NCI-H2081 treated with DMSO at 0.1 percent for 48 hours (cell line): Measurements from ENCODE around the gene ZNF277.

ENCODE experiments used
- DNase-seq: peaks from one replicate; lab custom pipeline; 2025; lab: John Stamatoyannopoulos, UW

The ZNF277 gene, protein sequence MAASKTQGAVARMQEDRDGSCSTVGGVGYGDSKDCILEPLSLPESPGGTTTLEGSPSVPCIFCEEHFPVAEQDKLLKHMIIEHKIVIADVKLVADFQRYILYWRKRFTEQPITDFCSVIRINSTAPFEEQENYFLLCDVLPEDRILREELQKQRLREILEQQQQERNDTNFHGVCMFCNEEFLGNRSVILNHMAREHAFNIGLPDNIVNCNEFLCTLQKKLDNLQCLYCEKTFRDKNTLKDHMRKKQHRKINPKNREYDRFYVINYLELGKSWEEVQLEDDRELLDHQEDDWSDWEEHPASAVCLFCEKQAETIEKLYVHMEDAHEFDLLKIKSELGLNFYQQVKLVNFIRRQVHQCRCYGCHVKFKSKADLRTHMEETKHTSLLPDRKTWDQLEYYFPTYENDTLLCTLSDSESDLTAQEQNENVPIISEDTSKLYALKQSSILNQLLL

DNA sequence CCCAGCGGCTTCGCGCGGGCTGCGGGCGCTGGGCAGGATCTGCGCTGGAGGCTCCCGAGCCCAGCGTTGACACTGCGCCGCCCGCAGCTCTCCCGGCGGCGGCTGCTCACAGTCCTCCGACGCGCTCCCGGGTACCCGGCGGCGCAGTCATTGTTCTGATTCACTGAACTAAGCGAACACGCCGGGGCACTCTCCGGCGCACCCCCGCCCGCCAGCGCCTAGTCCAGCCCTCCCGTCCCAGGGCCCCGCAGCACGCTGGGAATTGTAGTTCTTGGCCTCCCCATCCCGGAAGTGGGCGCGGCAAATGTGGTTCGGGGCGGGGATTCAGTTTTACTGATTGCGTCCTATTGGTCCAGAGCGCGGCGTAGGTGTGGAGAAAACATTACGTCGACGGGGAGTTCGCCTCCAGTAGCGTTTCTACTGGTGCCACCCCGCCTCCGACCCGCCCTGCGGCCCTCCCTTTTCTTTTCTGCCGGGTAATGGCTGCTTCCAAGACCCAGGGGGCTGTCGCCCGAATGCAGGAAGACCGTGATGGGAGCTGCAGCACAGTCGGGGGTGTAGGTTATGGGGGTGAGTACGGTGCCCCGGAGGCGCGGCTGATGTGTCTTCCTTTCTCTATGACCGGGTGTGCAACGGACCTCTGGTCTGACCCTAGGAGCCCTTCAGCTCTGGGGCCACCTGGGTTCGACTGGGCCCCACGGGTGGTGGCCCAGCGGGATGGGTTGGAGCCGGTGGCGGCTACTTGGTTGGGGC lies at the start of gene ZNF277, which contains the start of gene DOCK4:
TSS of gene ZNF277 (plus strand) at position 458 of the 753 bp plus-strand sequence. CDS start at position 480, 22 bp downstream.
TSS of gene DOCK4 (minus strand) at position 162 of the 753 bp plus-strand sequence. CDS start 261 bp downstream, outside the sequence.
- DNase-seq: peak; percentile 99

DNA sequence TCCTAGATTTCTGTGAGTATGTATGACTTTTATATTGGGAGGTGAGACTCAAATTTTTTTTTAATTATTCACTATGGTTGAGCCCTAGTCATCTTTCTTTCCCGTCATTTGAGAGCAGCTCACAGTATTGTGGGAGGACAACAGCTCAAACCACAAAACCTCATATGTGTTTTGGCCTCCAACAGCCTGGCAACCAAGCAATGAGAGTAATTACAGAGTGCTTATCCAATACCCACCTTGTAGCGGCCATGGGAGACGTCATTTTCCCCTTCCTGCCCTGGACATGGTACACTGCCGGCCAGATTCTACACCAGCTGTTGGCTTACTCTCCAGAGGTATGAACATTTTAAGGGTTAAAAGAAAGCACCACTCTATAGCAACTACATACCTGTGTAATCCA lies 49.4 kb upstream of the ZNF277 start:
- peak; percentile 42 for DNase-seq

DNA sequence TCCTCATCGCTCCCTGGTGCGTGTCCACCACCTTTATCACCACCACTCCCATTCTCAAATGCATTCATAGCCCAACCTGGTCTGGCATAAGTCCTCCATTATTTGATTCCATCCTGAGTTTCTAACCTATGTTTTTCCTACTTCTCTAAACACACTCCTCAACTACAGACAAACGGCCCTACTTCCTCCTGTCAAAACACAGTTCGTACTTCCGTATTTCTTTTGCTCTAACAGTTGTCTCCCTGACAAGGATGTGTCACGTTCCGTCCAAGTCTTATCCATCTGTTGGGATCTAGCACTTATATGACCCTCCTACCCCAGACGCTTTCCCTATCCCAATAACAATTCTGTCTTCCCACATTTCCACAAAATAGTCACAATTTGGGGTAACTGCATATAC lies 47.1 kb upstream of the ZNF277 start:
- DNase-seq: no peak

DNA sequence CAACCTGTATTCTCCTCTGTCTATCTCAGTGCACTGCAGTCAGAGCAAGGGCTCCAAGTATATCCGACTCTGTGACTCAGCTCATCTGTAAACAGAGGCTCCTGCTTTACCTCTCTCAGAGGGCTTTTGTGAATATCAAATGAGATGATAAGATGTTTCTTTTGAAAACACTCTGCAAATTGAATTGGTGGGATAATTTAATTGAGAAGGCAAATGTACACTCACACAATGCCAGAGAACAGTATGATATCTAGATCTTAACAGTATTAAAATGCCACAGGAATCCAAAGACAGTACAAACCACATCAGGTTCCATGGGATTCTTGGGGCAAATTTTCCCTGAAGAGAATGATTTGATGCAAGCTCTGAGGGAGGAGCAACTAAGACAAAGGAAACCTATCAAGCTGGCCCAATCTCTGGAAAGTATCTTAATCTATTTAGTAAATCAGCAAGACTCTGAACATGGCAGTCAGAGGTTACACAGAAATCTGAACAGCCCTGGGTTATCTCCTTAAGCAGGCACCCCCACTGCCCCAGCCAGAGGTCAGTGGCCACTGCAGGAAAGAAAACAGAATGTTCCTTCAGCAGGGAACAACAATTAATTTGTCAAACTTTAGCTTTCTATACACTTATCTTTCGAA lies 46.2 kb upstream of the ZNF277 start:
- DNase-seq: no peak

DNA sequence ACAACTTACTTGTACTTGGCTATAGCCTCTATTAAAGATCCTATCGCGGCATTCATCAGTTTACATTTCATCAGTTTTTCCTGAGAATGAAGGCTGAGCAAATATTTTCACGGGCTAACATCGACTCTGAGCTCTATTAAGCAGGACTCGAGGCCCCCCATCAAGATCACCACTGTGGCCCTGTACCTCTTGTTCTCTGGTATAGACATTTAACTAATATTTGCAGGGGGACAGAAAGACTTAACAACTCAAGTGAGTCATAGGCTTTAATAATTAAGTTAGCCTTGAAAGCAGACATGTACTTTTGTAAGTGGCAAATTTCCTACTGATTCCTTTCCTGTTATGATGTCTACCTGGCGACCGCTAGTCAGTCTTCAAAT lies 45.7 kb upstream of the ZNF277 start:
- no peak for DNase-seq

DNA sequence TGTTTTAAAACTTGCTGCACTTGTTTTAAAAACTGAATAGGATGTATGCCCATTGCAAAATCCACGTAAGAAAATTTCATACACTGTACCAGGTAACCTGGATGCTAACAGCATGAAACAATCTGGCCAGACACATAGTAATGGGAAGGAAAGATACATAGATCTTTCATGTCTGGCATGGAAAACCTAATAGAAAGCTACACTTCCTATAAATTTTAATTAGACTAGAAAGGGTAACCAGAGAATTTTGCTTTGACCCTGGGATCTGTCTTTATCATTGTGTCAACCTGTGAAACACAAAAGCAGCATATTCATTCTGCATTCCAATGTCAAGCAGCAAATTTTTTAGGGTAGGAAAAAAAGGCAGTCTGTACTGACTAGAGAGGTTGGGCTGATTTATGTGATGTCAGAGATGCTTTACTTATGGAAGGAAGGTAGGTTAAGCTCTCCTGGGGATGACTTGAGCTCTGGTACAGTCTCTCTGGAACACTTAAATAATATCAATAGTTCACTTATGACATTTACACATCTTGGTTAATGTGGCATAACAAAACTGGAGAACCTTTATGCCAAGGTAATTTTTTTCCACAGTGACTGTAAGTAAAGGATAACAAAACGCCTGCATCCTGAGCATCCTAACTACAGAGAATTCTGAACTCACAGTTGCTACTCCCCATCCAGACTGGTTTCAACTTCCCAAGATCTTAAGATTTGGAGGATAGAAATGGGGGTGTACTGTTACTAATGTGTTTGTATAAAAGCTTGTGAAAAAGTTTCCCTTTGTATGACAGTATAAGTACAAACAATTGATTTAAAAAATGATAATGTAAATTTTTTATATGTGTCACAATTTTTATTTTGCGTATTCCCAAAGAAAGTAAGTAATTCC lies 45.0 kb upstream of the ZNF277 start:
- no peak for DNase-seq

DNA sequence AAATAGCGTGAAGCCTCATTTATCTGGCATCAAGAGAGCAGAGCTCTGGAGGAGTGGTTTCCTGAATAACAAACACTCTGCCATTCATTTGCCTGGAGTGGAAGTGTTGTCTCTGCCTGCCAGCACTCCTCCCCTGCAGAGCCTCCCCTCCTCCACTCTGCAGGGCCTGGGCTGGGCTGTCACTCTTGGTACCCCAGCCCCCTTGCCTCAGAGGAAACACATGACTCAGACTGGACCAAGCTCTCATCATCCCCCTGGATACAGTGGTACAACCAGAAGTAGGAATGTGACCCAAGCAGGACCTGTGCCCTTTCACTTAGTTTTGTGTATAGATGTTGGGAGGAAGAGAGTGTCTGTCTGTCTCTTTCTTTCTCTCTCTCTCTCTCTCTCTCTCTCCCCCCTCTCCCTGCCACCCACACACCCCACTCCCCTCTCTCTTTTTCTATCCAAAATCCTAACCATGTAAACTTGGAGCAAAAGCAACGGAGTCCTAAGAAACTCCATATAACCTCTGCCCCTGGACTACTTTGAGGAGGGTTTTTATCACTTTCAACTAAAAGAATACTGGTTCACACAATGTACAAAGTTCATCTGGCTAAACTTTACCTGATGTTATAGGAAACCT lies 44.2 kb upstream of the ZNF277 start:
- DNase-seq: peak; percentile 49

DNA sequence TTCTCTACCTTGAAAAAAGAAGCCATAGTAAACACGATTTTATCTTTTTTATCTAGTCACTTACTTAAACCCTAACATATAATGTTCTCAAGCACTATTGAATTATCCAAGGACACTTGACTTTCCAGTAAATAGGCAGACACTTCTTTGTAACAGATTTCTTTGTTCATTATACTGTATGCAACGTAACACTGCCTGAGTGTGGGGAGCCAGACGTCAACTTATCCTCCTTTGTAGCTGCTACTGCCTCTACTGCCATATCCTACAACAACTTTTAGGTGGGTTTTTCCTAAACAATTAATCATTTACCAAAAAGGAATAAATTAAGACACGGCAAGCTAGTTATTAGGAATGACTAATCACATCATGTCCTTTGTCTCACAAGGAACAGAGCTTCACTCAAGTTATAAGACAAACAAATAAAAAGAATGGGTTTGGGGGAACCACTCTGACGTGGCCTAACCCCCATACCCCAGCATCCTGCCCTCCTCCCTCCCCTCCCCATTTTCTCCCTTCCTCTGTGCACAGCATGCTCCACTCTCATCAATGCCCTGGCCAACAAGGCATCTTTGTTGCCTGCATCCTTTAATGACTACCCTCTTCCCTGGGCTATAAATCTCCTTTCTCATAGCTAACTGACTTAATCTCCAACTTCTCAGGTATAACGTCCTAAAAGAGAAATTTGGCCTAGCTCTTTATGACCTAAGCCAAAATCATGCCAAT lies 43.5 kb upstream of the ZNF277 start:
- DNase-seq: no peak

DNA sequence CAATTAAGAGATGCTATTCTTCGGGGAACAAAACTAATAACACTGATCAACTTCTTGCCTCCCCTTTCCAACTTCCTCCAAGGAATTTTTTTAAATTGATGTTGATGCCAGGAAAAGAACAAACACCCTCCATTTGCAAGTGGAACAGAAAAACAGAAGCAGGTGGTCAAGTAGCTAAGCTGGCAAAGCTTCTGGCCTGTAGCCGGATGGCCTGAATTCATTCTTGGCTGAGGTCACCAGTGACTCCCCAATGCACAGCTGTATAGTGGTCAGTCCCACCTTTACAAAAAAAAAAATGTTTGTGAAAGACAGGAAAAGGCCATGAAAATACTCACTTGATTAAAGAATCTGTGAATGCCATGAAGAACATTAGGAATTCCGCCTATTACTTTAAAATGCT lies 39.3 kb upstream of the ZNF277 start:
- no peak for DNase-seq

DNA sequence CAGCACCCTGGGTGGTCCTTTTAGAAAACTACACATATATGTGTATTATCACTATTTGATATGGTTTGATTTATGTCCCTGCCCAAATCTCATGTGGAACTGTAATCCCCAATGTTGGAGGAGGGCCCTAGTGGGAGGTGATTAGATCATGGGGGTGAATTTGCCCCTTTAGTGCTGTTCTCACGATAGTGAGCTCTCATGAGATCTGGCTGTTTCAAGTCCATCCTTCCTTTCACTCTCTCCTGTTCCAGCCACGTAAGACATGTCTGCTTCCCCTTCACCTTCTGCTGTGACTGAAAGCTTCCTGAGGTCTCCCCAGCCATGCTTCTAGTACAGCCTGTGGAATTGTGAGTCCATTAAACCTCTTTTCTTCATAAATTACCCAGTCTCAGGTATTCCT lies 37.6 kb upstream of the ZNF277 start:
- DNase-seq: no peak

DNA sequence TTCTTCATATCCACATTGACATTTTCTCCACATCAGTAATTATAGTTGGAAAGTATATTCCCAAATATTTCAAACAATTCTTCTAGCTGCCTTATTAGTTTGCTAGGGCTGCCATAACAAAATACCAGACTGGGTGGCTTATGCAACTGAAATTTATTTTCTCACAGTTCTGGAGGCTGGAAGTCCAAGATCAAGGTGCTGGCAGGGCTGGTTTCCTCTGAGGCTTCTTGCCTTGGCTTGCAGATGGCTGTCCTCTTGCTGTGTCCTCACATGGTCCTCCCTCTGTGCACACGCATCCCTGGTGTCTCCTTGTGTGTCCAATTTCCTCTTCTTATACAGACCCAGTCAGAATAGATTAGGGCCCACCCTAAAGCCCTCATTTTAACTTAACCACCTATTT lies 34.8 kb upstream of the ZNF277 start:
- DNase-seq: no peak

DNA sequence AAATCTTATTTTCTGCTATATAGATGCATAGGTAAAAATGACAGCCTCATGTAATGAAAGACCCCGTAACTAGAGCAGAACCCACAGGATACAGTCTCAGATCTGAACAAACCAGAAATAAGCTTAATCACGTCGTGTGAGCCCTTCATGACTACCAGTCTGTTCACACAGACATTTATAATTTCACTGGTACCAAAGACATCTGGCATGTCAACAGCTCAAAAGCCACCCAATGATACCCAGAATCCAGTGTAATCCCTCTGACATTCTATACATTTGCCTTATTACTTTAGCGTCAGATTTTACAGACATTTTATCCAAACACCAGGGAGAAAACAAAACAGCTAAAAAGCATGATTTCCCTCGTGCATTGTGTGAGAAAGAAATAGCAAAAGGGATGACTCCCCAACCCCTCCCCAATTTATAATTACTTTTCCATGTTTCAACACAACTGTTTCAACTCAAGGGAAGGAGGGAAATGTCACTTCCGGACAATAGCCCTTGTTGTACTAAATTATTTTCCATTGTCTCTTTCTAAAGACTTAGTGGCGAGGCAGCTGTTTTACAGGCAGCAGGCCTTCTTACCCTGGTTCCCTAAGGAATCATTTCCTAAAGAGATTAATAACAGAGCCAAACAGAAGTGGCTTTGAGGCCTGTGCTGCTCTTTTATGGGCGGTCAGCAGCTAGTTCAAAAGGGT lies 33.5 kb upstream of the ZNF277 start:
- peak; percentile 41 for DNase-seq

DNA sequence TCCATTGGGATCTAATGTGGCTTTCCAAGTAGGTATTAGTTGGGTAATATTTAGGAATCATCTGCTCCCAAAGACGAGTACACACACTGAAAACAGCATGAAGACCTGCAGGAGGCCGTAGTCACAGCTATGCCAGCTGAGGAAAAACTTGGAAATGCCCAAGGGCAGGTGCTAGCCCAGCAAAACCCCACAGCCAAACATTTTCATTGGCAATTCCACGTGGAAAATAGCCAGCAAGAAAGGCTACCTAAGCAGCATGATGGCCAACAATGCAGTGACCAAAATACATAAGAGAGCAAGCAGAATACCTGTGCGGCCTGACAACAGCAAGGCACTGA lies 33.0 kb upstream of the ZNF277 start:
- peak; percentile 41 for DNase-seq

DNA sequence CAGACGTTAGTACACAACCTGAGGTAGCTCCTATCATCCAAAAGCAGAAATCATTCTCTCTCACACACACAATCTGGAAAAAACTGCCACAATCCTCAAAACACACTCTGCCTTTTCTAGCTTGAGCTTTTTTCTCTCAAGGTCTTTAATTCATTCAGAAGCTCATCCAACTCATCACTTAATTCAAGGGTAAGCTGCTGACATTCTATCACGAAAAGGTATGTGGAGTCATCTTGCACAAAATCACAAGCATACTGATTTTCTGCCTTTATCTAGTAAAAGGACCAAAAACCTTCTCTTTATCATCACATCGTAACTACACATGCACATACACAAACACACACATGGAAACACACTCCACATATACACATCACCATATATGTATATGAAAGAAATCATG lies 32.3 kb upstream of the ZNF277 start:
- DNase-seq: no peak

DNA sequence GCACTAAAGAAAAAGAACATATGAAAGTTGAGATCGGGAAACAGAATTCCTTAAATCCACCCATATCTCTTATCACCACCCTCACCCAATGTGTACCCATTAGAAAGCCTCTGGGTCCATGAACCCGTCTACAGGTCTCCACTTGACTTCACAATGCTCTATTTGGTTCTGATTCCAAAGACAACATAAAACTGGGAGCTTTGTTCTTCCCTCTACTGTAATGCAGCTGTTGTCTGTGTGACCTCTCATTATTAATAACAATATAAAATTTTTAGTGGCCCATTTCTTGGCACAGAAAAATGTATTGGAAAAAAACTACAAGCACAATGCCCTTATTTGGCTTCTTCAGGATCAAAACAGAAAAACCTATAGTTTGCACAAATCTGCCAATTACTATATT lies 30.3 kb upstream of the ZNF277 start:
- no peak for DNase-seq

DNA sequence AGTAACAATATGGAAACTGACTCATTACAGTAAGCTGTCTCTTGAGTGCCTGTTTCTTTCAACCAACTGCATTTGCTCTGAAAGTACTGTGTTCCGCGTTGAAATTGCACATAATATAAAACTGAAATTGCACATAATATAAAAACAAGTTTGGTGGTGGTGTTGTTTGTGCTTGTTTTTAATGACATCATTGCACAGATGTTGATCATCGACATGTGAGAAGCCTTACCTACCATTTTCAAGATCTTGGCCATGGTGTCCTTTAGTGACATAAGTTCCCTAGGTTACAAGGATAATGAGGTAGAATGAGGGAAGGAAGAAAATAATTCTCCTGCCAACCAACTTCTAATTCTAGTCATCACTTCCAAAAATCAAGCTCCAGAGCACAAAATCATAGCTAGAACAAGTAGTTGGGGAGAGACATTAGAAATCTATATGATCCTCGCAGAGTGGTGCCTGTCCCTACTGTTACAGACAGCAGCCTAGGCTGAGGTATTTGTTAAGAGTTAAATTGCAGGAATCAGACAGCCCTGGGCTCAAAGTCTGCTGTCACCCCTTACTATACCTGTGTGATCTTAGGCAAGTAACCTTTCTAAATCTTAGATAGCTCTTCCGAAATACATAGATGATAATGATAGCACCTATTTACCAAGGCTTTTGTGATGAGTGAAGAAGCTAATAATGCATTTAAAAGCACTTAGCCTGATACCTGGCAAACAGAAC lies 29.6 kb upstream of the ZNF277 start:
- DNase-seq: no peak

DNA sequence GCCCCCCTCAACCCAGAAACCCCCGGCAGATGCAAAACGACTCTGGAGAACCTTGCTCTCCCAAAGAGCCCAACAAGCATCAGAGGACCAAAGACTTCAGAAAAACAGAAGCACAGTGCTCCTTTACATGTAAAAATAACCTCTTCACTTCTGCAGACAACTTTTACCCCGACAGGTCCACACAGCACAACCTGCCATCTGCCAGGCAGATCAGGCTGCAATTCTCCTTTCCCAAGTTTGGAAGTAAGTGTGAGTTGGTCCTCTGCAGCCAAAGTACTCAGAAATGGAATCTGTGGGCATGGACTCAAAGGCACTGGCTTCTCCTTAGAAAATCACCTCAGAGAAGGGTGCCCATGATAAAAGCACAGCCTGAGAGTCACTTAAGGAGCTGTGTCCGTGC lies 26.3 kb upstream of the ZNF277 start:
- no peak for DNase-seq

DNA sequence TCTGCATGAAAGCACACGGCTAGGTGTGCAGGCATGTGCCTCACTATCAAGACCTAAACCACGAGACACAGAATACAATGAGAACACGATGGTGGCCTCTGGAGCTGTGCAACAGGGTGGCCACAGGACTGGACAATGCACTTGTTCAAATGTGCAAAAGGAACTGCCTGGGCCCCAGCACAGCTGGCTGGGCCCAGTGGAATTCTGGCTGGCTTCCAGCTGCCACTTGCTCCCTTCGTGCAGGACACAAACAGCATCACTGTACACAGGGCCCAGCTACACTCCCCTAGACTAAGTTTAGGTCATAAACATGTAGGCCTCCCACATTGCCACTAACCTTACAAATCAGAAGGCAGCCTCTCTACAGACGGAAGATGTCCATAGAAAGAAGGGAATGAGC lies 23.7 kb upstream of the ZNF277 start:
- DNase-seq: no peak

DNA sequence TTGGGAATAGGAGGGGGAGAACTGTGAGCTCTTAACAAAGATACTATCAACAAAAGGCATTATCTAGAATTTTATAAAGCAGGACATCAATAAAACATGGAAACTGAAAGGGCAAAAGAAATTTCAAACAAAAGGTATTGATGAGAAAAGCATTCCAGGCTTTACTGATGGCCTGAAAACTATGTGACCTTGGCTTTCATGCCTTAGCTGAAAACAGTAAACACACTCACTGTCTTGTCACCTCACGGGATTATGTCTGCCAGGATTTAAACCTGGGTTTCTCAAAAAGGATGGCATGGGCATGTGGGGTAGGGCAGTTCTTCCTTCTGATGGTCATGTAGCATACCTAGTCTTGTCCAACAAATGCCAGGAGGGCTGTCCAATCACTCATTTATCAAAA lies 23.2 kb upstream of the ZNF277 start:
- no peak for DNase-seq
